Measurements from ENCODE around the gene MVD. TPM values are rescaled to one million over a fixed set of nuclear protein-coding genes. Genes with fewer than 3 reads are reported as not detected.

The MVD gene
- total and polyA plus RNA-seq, 4 donors: 21.7 to 99.2 (median 74.7) TPM

DNA sequence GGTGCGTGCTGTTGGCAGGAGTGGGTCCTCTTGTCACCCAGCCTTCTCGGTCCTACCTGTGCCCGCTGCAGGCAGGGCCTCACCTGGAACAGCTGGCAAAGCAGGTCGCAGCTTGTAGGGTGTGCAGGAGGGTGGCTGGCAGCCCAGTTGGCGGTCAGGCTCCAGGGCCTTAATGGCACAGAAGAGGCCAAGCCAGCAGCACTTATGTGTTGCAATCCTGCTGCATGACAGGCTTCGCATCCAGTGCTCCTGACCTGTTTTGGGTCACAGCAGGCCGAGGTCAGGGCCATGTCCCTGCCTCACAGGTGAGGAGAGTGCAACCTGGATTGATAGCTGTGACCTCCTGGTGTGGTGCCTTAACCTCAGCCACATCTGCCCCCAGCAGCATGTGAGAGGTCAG, 60.8 kb downstream of the MVD start (continued):
- peak in 1 of 2 donors; percentile 31 for TF ChIP-seq GABPA (IDR thresholded peaks at IDR 0.05 in 1 of 2, conservative IDR thresholded peaks at IDR 0.05 in 1 of 2)
- TF ChIP-seq FOXA2 (IDR thresholded peaks at IDR 0.05): peak; percentile 70

Other genes starting within 250 kb of the MVD start
- 10 to 100 TPM in 1 of 2 donors, 1 to 10 TPM in 1; 5.9 to 12.8 TPM for gene ZFPM1, start 209.8 kb downstream of the MVD start, total RNA-seq
- gene ZFPM1, start 209.8 kb downstream of the MVD start, polyA plus RNA-seq: 1 to 10 TPM in 1 of 2 donors, under 1 TPM in 1; 0.19 to 4.6 TPM
- 10 to 100 TPM; 10.2 to 10.3 TPM for gene ZC3H18, start 92.7 kb downstream of the MVD start, total RNA-seq
- 10 to 100 TPM; 10.7 to 10.9 TPM for gene ZC3H18, start 92.7 kb downstream of the MVD start, polyA plus RNA-seq
- not detected for gene IL17C, start 24.5 kb downstream of the MVD start, total RNA-seq
- gene IL17C, start 24.5 kb downstream of the MVD start, polyA plus RNA-seq: not detected
- 100 to 1,000 TPM in 1 of 2 donors, 10 to 100 TPM in 1; 45.8 to 217 TPM for gene CYBA, start 12.0 kb downstream of the MVD start, total RNA-seq
- gene CYBA, start 12.0 kb downstream of the MVD start, polyA plus RNA-seq: 10 to 100 TPM; 39.0 to 59.5 TPM
- gene SNAI3, start 23.4 kb upstream of the MVD start, total RNA-seq: under 1 TPM; 0.05 to 0.17 TPM
- gene SNAI3, start 23.4 kb upstream of the MVD start, polyA plus RNA-seq: under 1 TPM; 0.24 to 0.48 TPM
- gene RNF166, start 43.3 kb upstream of the MVD start, total RNA-seq: 1 to 10 TPM; 7.9 to 9.1 TPM
- gene RNF166, start 43.3 kb upstream of the MVD start, polyA plus RNA-seq: 1 to 10 TPM; 6.5 to 7.3 TPM
- gene CTU2, start 43.4 kb upstream of the MVD start, total RNA-seq: 1 to 10 TPM; 7.0 to 8.5 TPM
- 1 to 10 TPM; 7.2 to 7.7 TPM for gene CTU2, start 43.4 kb upstream of the MVD start, polyA plus RNA-seq
- 10 to 100 TPM; 59.7 to 74.7 TPM for gene PIEZO1, start 122.1 kb upstream of the MVD start, total RNA-seq
- gene PIEZO1, start 122.1 kb upstream of the MVD start, polyA plus RNA-seq: 10 to 100 TPM; 15.3 to 58.7 TPM
- 10 to 100 TPM in 1 of 2 donors, under 1 TPM in 1; 0.08 to 37.6 TPM for gene CDT1, start 140.7 kb upstream of the MVD start, total RNA-seq
- 1 to 10 TPM in 1 of 2 donors, under 1 TPM in 1; 0.11 to 1.8 TPM for gene CDT1, start 140.7 kb upstream of the MVD start, polyA plus RNA-seq
- gene APRT, start 148.8 kb upstream of the MVD start, total RNA-seq: 10 to 100 TPM; 27.9 to 35.5 TPM
- gene APRT, start 148.8 kb upstream of the MVD start, polyA plus RNA-seq: 100 to 1,000 TPM; 153 to 160 TPM
- 10 to 100 TPM in 1 of 2 donors, 1 to 10 TPM in 1; 6.8 to 20.6 TPM for gene GALNS, start 193.9 kb upstream of the MVD start, total RNA-seq
- gene GALNS, start 193.9 kb upstream of the MVD start, polyA plus RNA-seq: 10 to 100 TPM in 1 of 2 donors, 1 to 10 TPM in 1; 8.5 to 13.0 TPM
- 10 to 100 TPM; 16.3 to 22.0 TPM for gene TRAPPC2L, start 194.0 kb upstream of the MVD start, total RNA-seq
- gene TRAPPC2L, start 194.0 kb upstream of the MVD start, polyA plus RNA-seq: 10 to 100 TPM; 22.4 to 59.4 TPM
- under 1 TPM in 1 of 2 donors, not detected in 1; 0.09 TPM for gene PABPN1L, start 203.6 kb upstream of the MVD start, total RNA-seq
- not detected for gene PABPN1L, start 203.6 kb upstream of the MVD start, polyA plus RNA-seq

Measured in liver (tissue), 5 donors.